ENCODE measurements around the gene MAML3. TPM values are rescaled to one million over a fixed set of nuclear protein-coding genes. Genes with fewer than 3 reads are reported as not detected.

Gene MAML3
- total RNA-seq, 4 donors from 2014 or later: 16.1 to 40.0 (median 18.1) TPM

DNA sequence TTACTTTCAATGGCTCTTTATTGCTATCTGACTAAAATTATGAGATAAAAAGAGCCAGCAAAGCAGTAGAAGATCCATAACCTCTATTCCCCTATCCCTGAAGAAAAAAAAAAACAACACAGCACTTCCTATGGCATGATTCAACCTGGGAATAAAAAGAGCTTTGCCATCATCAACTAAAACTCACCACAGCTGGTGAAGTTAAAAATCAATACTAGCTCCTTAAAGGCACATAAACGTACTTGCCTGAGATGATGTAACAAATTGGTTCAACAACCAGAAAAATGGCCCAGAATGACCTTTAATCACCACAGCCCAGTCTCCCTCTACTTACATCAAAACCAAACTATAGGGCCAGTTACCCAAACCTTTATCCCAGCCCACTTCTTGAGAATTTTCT lies 153.8 kb downstream of the MAML3 start:
- 29 to 82% methylated on average over 1 of the region's 1 CpG for WGBS, 2 donors (ENCODE audit: low coverage in 1 of 2)
- DNase-seq: no peak
- H3K4me1 ChIP-seq: no peaks in the 10 kb centered on the region

DNA sequence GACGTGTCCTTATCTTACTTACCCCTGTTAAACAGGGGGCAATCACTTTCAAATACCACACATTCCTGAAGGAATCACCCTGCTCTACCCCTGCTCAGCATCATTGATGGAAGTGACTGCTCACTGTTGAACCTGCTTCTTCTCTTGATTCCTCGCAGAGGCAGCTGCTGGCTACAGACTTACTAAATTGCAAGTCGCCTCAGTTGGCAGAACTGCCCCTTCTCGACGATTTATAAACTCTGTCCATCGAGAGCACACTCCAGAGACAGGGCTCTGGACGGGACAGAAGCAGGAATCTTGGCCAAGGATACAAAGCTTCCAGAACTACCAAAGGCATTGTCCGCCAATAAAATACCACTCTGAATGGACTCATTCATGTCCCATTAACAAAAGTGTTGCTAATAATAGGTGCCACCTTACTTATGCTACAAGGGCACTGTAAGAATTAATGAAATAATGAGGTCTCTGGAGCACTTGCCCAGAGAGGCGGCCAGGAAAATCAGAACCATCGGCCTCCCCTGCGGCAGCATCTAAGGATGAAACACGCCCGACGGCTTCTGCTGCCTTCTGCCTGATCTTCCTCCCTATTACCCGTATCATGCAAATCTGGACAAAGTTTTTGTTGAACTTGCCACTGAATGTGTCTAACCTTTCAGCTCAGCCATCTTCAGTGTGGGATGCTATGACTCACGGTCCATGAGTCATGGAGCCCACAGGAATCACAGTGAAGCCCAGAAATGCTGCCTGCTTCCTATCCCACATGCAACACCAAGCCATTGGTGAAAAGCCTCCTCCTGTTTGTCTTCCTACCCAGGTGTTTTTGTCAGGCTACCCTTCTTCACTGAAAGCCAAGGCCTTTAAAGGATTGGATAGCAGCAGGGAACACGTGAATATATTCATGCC lies 164.9 kb downstream of the MAML3 start:
- WGBS, 2 donors (ENCODE audit: low coverage in 1 of 2): 57 to 71% methylated on average over 3 to 17 of the region's 17 CpGs
- intact Hi-C loops (cut with DNase I; ENCODE audit: low total_unique reads): no loop called here

More for the DNA sequence above, 153.8 kb downstream of the MAML3 start:
- in situ Hi-C loops (cut with MboI; ENCODE audit: low pct_ligation_motif_present in 1 of 4, low pct_unique_long_range_greater_than_20kb in 1 of 4, low sequenced_read_pairs in 3 of 4) (loop anchor here in 2 of 4 donors (25.0 kb wide), 1 partner anchor 262 kb away; no protein-coding TSS in a partner anchor), intact Hi-C loops (cut with DNase I; ENCODE audit: low total_unique reads) (no loop called here)
- Histone ChIP-seq H3K4me3 (no peak overlapping the region), H3K9me3 (no peaks in the 10 kb centered on the region), H3K27me3 (no peaks in the 10 kb centered on the region), H3K36me3 (no peaks in the 10 kb centered on the region), H3K27ac (no peak overlapping the region)
- TF ChIP-seq POLR2A (IDR thresholded peaks at IDR 0.05): no peak
- TF ChIP-seq, protein P1, sequence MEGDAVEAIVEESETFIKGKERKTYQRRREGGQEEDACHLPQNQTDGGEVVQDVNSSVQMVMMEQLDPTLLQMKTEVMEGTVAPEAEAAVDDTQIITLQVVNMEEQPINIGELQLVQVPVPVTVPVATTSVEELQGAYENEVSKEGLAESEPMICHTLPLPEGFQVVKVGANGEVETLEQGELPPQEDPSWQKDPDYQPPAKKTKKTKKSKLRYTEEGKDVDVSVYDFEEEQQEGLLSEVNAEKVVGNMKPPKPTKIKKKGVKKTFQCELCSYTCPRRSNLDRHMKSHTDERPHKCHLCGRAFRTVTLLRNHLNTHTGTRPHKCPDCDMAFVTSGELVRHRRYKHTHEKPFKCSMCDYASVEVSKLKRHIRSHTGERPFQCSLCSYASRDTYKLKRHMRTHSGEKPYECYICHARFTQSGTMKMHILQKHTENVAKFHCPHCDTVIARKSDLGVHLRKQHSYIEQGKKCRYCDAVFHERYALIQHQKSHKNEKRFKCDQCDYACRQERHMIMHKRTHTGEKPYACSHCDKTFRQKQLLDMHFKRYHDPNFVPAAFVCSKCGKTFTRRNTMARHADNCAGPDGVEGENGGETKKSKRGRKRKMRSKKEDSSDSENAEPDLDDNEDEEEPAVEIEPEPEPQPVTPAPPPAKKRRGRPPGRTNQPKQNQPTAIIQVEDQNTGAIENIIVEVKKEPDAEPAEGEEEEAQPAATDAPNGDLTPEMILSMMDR (IDR thresholded peaks at IDR 0.05): no peak
- no peak for TF ChIP-seq EP300 (IDR thresholded peaks at IDR 0.05; ENCODE audit: low read depth)
- TF ChIP-seq POLR2AphosphoS5 (IDR thresholded peaks at IDR 0.05): no peak

DNA sequence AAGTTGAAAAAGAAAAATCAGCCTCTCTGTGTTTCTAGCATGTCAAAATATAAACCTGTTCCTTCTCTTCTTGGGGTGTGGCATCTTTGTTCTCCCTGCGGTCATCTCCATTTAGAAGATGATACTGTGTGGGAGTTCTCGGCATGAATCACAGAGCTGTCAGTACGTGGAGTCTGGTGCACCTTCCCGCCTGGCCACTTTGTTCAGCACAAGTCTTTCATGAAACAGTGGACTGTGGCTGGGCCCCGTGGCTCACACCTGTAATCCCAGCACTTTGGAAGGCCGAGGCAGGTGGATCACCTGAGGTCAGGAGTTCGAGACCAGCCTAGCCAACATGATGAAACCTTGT lies 166.5 kb downstream of the MAML3 start:
- in situ Hi-C loops (cut with MboI; ENCODE audit: low pct_ligation_motif_present in 1 of 4, low pct_unique_long_range_greater_than_20kb in 1 of 4, low sequenced_read_pairs in 3 of 4): no loop called here
- no peak for TF ChIP-seq POLR2A (IDR thresholded peaks at IDR 0.05)

More for the DNA sequence above, 164.9 kb downstream of the MAML3 start:
- no peak for TF ChIP-seq EP300 (IDR thresholded peaks at IDR 0.05; ENCODE audit: low read depth)
- TF ChIP-seq POLR2AphosphoS5 (IDR thresholded peaks at IDR 0.05): peak; percentile 9 to 36 (median 16)
- H3K36me3 ChIP-seq: no peaks in the 10 kb centered on the region
- DNase-seq: no peak
- H3K4me3 ChIP-seq: no peak overlapping the region
- H3K9me3 ChIP-seq: no peaks in the 10 kb centered on the region
- in situ Hi-C loops (cut with MboI; ENCODE audit: low pct_ligation_motif_present in 1 of 4, low pct_unique_long_range_greater_than_20kb in 1 of 4, low sequenced_read_pairs in 3 of 4): no loop called here
- peaks cover 0 to 16% (median 5%) of the 10 kb centered on the region in 4 donors for H3K4me1 ChIP-seq
- H3K27ac ChIP-seq: peak overlapping the region in 3 of 4 donors; percentile 64 to 70 (median 68)
- H3K27me3 ChIP-seq: no peaks in the 10 kb centered on the region

DNA sequence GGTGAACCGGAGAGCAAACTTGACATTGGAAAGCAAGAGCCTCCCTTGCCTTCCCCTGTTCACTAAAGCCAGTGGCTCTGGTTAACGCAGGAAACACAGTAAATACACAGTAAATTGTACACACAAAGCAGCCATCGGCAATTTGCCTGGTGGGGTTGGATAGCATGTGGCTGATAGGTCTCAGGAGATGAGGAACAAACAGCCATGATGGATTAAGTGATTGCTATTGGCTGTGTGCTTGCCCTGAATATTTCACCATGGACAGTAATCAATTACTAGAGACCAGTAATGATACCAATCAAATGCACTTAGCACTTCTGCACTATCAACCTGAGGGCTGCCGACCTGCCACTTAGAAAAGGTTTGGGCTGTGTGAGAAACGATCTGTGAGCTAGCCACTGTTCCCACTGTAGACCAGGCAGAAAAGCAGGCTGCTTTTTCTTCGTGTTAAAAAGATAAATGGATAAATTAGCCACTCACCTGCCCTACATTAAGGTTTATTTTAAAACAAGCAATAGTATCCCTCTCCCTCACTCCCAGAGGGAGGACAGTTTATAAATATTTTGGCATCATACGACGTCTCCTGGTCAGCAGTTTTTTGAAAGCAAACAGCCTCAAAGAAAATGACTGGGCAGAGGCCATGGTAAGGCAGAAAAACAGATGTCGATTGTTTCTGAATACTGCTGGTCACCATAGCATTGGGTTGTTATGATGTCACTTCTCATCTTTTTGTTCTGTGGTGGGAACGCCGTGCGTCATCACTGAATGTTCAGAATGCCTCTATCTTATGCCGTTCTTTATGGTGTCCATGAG lies 167.1 kb downstream of the MAML3 start:
- intact Hi-C loops (cut with DNase I; ENCODE audit: low total_unique reads) (no loop called here), in situ Hi-C loops (cut with MboI; ENCODE audit: low pct_ligation_motif_present in 1 of 4, low pct_unique_long_range_greater_than_20kb in 1 of 4, low sequenced_read_pairs in 3 of 4) (no loop called here)
- Histone ChIP-seq H3K4me3 (no peak overlapping the region), H3K9me3 (no peaks in the 10 kb centered on the region), H3K27ac (peak overlapping the region in 1 of 4 donors; percentile 56), H3K36me3 (no peaks in the 10 kb centered on the region), H3K4me1 (peaks cover 0 to 16% (median 5%) of the 10 kb centered on the region in 4 donors), H3K27me3 (no peaks in the 10 kb centered on the region)
- TF ChIP-seq, protein P1 (IDR thresholded peaks at IDR 0.05): no peak
- no peak for TF ChIP-seq POLR2AphosphoS5 (IDR thresholded peaks at IDR 0.05)
- 72 to 73% methylated on average over 13 of the region's 13 CpGs for WGBS, 2 donors (ENCODE audit: low coverage in 1 of 2)
- no peak for DNase-seq

More for the DNA sequence above, 166.5 kb downstream of the MAML3 start:
- H3K4me1 ChIP-seq: peaks cover 0 to 16% (median 5%) of the 10 kb centered on the region in 4 donors
- intact Hi-C loops (cut with DNase I; ENCODE audit: low total_unique reads): no loop called here
- H3K4me3 ChIP-seq: no peak overlapping the region
- 86 to 87% methylated on average over 3 to 7 of the region's 7 CpGs for WGBS, 2 donors (ENCODE audit: low coverage in 1 of 2)
- DNase-seq: no peak
- peak overlapping the region in 1 of 4 donors; percentile 33 for H3K27ac ChIP-seq
- no peaks in the 10 kb centered on the region for H3K9me3 ChIP-seq
- no peaks in the 10 kb centered on the region for H3K27me3 ChIP-seq
- no peaks in the 10 kb centered on the region for H3K36me3 ChIP-seq

DNA sequence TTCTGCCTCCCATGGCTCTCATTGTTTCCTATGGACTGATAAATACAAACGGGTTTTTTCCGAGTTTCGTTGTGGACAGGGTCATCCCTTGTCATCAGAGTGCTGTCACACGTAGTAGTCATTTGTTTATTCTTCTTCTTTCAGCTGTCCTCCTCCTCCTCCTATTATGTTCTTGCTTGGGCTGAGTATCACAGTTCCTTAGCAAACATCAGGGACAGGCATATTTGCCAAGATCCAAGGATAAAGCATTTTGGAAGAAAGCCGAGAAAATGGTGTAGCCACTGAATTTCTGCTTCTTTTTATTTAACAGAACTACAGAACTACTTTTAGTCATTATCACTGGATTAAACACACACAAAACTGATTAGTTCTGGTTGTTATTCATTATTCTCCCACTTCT lies 167.9 kb downstream of the MAML3 start:
- no peaks in the 10 kb centered on the region for H3K27me3 ChIP-seq
- H3K36me3 ChIP-seq: no peaks in the 10 kb centered on the region
- H3K4me3 ChIP-seq: no peak overlapping the region
- H3K27ac ChIP-seq: peak overlapping the region in 1 of 4 donors; percentile 56
- in situ Hi-C loops (cut with MboI; ENCODE audit: low pct_ligation_motif_present in 1 of 4, low pct_unique_long_range_greater_than_20kb in 1 of 4, low sequenced_read_pairs in 3 of 4) (no loop called here), intact Hi-C loops (cut with DNase I; ENCODE audit: low total_unique reads) (no loop called here)
- no peaks in the 10 kb centered on the region for H3K9me3 ChIP-seq
- WGBS, 2 donors (ENCODE audit: low coverage in 1 of 2): 78 to 84% methylated on average over 5 of the region's 5 CpGs
- peaks cover 0 to 16% (median 5%) of the 10 kb centered on the region in 4 donors for H3K4me1 ChIP-seq
- TF ChIP-seq POLR2AphosphoS5 (IDR thresholded peaks at IDR 0.05) (no peak), POLR2A (IDR thresholded peaks at IDR 0.05) (no peak), EP300 (IDR thresholded peaks at IDR 0.05; ENCODE audit: low read depth) (no peak)
- TF ChIP-seq, protein P1 (IDR thresholded peaks at IDR 0.05): no peak
- no peak for DNase-seq

Data from transverse colon (tissue), 4 donors.